Measurements from ENCODE around the gene CHTOP. TPM values are rescaled to one million over a fixed set of nuclear protein-coding genes. Genes with fewer than 3 reads are reported as not detected.
A peak's percentile ranks its signal among the peaks of the same experiment; 100 is the strongest.

CHTOP gene
- total and polyA plus RNA-seq, 2 of the 13 experiments (the other 11 are each of a cell fraction or from before 2014, with no cell fraction given): 38.0 to 51.9 TPM

DNA sequence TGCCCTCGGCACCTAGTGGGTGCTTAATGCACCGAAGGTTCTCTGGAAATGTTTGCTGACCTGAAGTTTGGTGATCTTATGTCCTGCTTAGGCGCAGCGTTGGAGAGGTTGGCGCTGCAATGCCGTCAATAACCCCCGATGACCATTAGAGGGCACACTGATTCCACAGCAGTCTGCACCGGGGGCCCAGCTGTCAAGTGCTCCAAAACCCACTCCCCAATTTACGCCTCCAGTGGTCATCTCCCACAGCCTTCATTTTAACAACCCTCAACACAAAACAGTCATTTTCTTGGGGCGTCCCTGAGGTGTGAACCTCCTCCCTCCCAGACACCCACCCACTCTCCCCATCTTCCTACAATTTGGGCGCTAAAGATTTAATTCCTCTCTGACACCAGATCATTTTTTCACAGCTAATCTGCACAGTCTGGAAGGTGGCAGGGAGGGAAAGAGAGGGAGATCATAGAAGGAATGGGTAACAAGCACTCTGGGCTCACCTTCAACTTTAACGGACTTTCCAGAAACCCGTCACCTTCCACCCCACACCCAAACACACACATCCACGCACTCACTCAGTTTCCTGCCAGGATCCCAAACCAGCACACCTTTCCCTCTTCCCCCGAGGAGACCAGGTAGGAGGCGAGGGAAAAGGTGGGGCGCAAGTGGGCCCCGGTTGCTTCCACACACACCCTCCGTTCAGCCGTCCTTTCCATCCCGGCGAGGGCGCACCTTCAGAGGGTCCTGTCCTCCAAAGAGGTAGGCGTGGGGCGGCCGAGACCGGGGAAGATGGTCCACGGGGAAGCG lies 44.1 kb downstream of the CHTOP start (continued):
- TF ChIP-seq RAD21 (CRISPR knock-in tag; IDR thresholded peaks at IDR 0.05) (peak; percentile 88), DNMT3B (CRISPR knock-in tag; conservative IDR thresholded peaks at IDR 0.05) (no peak), SMC3 (IDR thresholded peaks at IDR 0.05; ENCODE audit: low read length) (peak; percentile 83), FOXA3 (CRISPR knock-in tag; IDR thresholded peaks at IDR 0.05) (0 out of 2 replicates have a peak, but pooled peaks have one; percentile 26), KLF11 (CRISPR knock-in tag; IDR thresholded peaks at IDR 0.05) (no peak), ZNF550 (CRISPR knock-in tag; IDR thresholded peaks at IDR 0.05; ENCODE audit: borderline replicate concordance) (no peak), ZFAT (CRISPR knock-in tag; conservative IDR thresholded peaks at IDR 0.05) (no peak), REXO4 (CRISPR knock-in tag; IDR thresholded peaks at IDR 0.05; ENCODE audit: borderline replicate concordance) (no peak), ZNF17 (CRISPR knock-in tag; IDR thresholded peaks at IDR 0.05) (no peak)
- TF ChIP-seq, protein P1, sequence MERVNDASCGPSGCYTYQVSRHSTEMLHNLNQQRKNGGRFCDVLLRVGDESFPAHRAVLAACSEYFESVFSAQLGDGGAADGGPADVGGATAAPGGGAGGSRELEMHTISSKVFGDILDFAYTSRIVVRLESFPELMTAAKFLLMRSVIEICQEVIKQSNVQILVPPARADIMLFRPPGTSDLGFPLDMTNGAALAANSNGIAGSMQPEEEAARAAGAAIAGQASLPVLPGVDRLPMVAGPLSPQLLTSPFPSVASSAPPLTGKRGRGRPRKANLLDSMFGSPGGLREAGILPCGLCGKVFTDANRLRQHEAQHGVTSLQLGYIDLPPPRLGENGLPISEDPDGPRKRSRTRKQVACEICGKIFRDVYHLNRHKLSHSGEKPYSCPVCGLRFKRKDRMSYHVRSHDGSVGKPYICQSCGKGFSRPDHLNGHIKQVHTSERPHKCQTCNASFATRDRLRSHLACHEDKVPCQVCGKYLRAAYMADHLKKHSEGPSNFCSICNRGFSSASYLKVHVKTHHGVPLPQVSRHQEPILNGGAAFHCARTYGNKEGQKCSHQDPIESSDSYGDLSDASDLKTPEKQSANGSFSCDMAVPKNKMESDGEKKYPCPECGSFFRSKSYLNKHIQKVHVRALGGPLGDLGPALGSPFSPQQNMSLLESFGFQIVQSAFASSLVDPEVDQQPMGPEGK (CRISPR knock-in tag; IDR thresholded peaks at IDR 0.05): peak; percentile 68
- TF ChIP-seq, protein P2, sequence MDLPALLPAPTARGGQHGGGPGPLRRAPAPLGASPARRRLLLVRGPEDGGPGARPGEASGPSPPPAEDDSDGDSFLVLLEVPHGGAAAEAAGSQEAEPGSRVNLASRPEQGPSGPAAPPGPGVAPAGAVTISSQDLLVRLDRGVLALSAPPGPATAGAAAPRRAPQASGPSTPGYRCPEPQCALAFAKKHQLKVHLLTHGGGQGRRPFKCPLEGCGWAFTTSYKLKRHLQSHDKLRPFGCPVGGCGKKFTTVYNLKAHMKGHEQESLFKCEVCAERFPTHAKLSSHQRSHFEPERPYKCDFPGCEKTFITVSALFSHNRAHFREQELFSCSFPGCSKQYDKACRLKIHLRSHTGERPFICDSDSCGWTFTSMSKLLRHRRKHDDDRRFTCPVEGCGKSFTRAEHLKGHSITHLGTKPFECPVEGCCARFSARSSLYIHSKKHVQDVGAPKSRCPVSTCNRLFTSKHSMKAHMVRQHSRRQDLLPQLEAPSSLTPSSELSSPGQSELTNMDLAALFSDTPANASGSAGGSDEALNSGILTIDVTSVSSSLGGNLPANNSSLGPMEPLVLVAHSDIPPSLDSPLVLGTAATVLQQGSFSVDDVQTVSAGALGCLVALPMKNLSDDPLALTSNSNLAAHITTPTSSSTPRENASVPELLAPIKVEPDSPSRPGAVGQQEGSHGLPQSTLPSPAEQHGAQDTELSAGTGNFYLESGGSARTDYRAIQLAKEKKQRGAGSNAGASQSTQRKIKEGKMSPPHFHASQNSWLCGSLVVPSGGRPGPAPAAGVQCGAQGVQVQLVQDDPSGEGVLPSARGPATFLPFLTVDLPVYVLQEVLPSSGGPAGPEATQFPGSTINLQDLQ (CRISPR knock-in tag; IDR thresholded peaks at IDR 0.05): 0 out of 2 replicates have a peak, but pooled peaks have one; percentile 32
- TF ChIP-seq, protein P3, sequence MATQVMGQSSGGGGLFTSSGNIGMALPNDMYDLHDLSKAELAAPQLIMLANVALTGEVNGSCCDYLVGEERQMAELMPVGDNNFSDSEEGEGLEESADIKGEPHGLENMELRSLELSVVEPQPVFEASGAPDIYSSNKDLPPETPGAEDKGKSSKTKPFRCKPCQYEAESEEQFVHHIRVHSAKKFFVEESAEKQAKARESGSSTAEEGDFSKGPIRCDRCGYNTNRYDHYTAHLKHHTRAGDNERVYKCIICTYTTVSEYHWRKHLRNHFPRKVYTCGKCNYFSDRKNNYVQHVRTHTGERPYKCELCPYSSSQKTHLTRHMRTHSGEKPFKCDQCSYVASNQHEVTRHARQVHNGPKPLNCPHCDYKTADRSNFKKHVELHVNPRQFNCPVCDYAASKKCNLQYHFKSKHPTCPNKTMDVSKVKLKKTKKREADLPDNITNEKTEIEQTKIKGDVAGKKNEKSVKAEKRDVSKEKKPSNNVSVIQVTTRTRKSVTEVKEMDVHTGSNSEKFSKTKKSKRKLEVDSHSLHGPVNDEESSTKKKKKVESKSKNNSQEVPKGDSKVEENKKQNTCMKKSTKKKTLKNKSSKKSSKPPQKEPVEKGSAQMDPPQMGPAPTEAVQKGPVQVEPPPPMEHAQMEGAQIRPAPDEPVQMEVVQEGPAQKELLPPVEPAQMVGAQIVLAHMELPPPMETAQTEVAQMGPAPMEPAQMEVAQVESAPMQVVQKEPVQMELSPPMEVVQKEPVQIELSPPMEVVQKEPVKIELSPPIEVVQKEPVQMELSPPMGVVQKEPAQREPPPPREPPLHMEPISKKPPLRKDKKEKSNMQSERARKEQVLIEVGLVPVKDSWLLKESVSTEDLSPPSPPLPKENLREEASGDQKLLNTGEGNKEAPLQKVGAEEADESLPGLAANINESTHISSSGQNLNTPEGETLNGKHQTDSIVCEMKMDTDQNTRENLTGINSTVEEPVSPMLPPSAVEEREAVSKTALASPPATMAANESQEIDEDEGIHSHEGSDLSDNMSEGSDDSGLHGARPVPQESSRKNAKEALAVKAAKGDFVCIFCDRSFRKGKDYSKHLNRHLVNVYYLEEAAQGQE (IDR thresholded peaks at IDR 0.05; ENCODE audit: borderline replicate concordance in 1 of 2, low read depth in 1 of 2, low read length in 2 of 2): no peak
- TF ChIP-seq, protein P4, sequence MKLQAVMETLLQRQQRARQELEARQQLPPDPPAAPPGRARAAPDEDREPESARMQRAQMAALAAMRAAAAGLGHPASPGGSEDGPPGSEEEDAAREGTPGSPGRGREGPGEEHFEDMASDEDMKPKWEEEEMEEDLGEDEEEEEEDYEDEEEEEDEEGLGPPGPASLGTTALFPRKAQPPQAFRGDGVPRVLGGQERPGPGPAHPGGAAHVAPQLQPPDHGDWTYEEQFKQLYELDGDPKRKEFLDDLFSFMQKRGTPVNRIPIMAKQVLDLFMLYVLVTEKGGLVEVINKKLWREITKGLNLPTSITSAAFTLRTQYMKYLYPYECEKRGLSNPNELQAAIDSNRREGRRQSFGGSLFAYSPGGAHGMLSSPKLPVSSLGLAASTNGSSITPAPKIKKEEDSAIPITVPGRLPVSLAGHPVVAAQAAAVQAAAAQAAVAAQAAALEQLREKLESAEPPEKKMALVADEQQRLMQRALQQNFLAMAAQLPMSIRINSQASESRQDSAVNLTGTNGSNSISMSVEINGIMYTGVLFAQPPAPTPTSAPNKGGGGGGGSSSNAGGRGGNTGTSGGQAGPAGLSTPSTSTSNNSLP (IDR thresholded peaks at IDR 0.05; ENCODE audit: low read depth, low read length): 0 out of 2 replicates have a peak, but pooled peaks have one; percentile 11
- TF ChIP-seq, protein P5, sequence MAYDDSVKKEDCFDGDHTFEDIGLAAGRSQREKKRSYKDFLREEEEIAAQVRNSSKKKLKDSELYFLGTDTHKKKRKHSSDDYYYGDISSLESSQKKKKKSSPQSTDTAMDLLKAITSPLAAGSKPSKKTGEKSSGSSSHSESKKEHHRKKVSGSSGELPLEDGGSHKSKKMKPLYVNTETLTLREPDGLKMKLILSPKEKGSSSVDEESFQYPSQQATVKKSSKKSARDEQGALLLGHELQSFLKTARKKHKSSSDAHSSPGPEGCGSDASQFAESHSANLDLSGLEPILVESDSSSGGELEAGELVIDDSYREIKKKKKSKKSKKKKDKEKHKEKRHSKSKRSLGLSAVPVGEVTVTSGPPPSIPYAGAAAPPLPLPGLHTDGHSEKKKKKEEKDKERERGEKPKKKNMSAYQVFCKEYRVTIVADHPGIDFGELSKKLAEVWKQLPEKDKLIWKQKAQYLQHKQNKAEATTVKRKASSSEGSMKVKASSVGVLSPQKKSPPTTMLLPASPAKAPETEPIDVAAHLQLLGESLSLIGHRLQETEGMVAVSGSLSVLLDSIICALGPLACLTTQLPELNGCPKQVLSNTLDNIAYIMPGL (CRISPR knock-in tag; IDR thresholded peaks at IDR 0.05; ENCODE audit: borderline replicate concordance in 1 of 2, low read depth in 1 of 2): 0 out of 4 replicates have a peak, but pooled peaks of 1 of the 2 experiments have one; percentile 36

Measured in HepG2 (cell line).